Activated T-helper 9 cell treated with anti-CD3 and anti-CD28 coated beads, Interleukin-2, amount 50 U/mL, for 16 hours (primary cell): ENCODE data around the gene UBR3.
"Not testable (repeated sequence)": the region's sequence is repeated elsewhere in the genome, so short reads cannot be mapped to it uniquely, and the experiment has no call there.

ENCODE experiments used
- DNase-seq: peaks from one replicate; pipeline ENCODE4 v3.0.0-alpha.2; 2020; ENCODE audit warnings: low read depth

The UBR3 gene

GRCh38 chr2:170106102-170106840 lies 279.0 kb downstream of the UBR3 start:
- no peak for DNase-seq

GRCh38 chr2:170113168-170113894 lies 286.1 kb downstream of the UBR3 start:
- DNase-seq: no peak

DNA sequence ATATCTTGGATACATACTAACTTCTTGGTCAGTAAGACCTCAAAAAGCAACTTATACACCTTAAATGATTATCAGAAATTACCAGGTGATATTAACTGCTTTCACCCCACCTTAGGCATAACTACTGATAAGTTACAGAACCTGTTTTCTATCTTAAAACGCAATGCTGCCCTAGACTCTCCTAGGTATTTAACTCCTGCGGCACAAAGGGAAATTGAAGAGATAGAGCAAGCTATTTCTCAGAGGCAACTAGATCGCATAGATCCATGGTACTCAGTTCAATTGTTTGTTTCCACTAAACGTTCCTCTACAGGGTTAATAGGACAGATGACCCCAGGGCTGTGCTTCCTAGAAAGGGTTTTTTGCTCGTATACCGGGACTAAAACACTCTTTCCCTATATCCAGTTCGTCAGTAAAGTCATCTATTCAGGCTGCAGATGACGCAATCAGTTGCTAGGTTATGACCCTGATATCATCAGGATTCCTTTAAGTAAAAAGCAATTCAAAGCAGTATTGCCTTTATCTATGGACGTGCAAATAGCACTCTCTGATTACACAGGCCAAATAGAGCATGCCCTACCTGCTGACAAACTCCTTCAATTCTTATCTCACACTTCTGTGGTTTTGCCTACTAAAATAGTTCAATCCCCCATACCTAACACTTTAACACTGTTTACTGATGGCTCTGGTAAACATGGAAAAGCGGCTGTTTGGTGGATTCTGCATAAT lies 288.4 kb downstream of the UBR3 start:
- DNase-seq: no peak

- DNase-seq: no peak
Observed at GRCh38 chr2:170118641-170119040, 291.4 kb downstream of the UBR3 start.

DNA sequence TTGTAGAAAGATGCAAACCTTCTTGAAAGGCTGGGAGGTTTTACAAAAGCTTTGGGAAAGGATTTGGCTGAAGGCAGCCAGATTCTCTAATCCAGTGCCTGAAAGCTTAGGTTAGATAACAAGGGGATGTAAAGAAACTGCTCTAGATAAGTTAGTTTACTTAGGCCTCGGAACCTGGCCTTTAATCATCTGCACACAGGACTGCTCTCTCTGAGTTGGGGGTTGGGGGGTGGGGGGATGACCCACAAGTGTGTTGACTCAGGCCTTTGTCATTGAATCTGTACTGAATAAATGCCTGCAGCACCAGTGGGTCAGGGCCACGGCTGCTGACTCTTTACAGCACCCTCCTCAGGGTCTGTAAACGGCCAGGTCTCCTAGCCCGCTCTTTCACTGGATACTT lies 292.1 kb downstream of the UBR3 start:
- not testable (repeated sequence) for DNase-seq

- DNase-seq: no peak
Observed at GRCh38 chr2:170121689-170122088, 294.4 kb downstream of the UBR3 start.

- no peak for DNase-seq
Observed at GRCh38 chr2:170122883-170123547, 295.8 kb downstream of the UBR3 start.

- DNase-seq: no peak
Observed at GRCh38 chr2:170123593-170123992, 296.3 kb downstream of the UBR3 start.

GRCh38 chr2:170126138-170126728 lies 299.0 kb downstream of the UBR3 start:
- DNase-seq: not testable (repeated sequence)
